GM19467 (cell line): ENCODE results near the gene KLHL18.
"Not testable (repeated sequence)": the region's sequence is repeated elsewhere in the genome, so short reads cannot be mapped to it uniquely, and the experiment has no call there.

Experiments
- ATAC-seq: cut with Tn5 transposase; IDR thresholded peaks from one replicate; pipeline ENCODE4 v1.9.1; 2021; ENCODE audit warnings: mild to moderate bottlenecking, moderate library complexity; ENCODE audit not compliant: unreplicated experiment

KLHL18 gene

GRCh38 chr3:47313341-47314055 is 30.8 kb downstream of the KLHL18 start:
- no peak for ATAC-seq

- no peak for ATAC-seq
These were observed 31.5 kb downstream of the KLHL18 start for GRCh38 chr3:47314056-47314764.

DNA sequence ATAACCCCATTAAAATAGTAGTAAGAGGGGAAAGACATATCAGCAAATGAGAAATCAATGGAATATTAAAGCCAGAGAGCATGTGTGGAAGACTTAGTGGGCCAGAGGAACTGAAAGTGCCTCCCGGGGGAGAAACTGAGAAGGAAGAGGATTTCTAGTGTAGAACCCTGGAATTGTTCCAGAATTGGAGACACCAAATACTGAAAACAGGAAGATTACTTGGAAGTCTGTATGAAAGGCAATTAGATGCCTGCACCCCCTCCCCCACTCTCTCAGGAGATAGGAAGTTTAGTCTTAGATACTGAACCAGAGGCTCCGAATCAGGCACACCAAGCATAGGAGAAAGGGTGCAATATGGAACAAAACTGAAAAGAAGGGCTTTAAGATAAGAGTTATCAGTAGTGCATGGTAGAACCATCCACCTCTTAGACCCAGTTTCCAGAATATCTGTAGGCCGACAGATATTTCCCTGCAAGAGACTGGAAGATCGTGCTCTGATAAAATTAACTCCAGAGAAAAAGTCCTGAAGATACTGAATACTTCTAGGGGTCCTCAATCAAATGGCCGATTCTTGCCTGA is 32.4 kb downstream of the KLHL18 start:
- ATAC-seq = no peak

- not testable (repeated sequence) for ATAC-seq
These were observed 33.4 kb downstream of the KLHL18 start for GRCh38 chr3:47316151-47316550.

GRCh38 chr3:47318916-47319315 is 36.2 kb downstream of the KLHL18 start:
- ATAC-seq = no peak

DNA sequence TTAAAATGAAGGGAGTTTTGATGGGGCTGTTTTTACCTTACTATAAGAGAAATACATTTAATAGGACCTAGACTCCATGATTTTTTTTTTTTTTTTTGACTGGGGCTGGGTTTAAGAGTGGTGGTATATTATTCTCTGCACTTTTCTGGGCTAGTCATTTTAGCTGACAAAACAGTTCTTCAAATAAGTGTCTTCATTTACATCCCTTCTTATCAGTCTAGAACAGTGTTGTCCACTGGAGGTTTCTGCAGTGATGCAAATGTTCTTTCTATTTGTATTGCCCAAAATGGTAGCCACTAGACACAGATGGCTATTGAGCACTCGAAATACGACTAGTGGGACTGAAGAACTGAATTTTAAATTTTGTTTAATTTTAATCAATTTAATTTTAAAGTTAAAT is 37.2 kb downstream of the KLHL18 start:
- no peak for ATAC-seq

- ATAC-seq = no peak
These were observed 40.9 kb downstream of the KLHL18 start for GRCh38 chr3:47323431-47324277.

DNA sequence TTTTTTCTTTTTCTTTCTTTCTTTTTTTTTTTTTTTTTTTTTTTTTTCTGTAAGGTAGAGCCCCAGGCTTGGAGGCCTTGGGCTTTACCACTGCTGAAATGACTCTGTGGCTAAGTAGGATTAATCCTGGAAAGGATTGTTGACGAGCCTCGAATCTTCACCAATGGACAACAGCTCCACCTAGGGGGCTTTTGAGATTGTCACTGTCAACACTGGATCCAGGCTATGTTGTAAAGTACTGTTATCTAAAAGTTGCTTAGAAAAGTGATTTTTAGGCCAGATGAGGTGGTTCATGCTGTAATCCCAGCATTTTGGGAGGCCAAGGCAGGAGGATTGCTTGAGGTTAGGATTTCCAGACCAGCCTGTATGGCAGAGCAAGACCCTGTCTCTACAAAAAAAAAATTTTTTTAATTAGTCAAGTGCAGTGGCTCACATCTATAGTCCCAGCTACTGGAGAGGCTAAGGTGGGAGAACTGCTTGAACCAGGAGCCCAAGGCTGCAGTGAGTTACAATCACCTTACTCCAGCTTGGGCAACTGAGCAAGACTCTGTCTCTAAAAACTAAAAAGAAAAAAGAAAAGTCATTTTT is 41.6 kb downstream of the KLHL18 start:
- no peak for ATAC-seq

DNA sequence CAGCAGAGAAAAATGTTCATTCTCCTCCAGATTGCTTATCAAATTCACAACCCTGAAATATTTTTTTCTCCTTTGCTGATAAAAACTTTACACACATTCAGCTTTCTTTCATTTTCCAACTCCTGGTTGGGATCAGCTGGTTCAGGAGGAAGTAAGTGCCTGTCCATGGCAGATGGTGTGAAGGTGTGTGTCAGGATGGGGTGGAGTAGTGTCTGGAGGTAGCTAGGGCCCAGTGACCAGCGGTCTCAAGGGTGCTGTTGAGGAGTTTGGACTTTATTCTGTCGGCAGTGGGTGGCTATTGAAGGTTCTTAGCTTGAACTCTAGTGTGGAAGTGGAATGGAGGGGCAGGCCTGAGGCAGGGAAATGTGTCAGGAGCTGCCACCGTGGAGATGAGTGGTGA is 51.2 kb downstream of the KLHL18 start:
- ATAC-seq = no peak

- no peak for ATAC-seq
These were observed 54.9 kb downstream of the KLHL18 start for GRCh38 chr3:47337656-47338055.

DNA sequence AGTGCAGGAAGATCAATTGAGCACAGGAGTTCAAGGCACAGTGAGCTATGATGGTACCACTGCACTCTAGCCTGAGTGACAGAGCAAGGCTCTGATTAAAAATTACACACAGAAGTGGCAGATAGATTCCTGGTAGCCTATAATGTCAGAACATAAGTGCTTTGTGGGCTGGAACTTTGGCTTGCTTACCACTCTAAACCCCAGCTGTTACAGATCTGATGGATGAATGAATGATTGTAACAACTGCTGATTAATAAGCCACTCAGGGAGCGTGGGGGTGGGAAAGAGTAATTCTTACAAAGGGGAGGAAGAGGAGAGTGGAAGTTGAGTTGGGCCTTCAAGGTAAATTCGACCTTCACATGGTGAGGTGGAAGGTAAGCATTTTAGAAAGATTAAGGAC is 57.2 kb downstream of the KLHL18 start:
- ATAC-seq = no peak

GRCh38 chr3:47340866-47341265 is 58.1 kb downstream of the KLHL18 start:
- no peak for ATAC-seq

GRCh38 chr3:47342151-47342550 is 59.4 kb downstream of the KLHL18 start:
- no peak for ATAC-seq

DNA sequence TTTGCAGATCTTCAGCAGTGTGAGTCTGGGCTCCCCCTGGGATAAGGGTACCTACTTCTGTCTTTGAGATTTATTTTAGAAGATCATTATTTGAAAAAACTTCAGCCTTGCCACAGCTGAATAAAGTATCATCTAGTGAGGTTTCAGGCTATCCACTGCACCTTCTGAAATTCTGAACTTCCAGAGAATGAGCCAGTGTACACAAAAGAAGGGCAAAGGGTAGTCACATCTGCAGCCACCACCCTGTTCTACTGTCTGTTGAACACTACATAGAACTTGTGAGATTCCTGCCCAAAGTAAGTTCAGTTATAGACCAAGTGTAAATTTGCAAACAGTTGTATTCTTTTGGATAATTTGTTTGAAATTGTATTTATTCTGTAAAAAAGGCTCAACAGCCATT is 60.1 kb downstream of the KLHL18 start:
- no peak for ATAC-seq

DNA sequence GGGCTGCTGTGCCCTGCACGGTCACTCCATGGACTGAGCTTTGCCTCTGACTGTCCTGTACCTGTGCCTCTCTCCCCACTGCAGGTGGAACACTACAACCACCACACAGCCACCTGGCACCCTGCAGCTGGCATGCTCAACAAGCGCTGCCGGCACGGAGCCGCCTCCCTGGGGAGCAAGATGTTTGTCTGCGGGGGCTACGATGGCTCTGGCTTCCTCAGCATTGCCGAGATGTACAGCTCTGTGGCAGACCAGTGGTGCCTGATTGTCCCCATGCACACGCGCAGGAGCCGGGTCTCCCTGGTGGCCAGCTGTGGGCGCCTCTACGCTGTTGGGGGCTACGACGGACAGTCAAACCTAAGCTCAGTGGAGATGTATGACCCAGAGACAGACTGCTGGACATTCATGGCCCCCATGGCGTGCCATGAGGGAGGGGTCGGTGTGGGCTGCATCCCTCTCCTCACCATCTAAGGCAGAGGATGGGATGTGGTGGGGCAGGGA is 60.8 kb downstream of the KLHL18 start:
- no peak for ATAC-seq

DNA sequence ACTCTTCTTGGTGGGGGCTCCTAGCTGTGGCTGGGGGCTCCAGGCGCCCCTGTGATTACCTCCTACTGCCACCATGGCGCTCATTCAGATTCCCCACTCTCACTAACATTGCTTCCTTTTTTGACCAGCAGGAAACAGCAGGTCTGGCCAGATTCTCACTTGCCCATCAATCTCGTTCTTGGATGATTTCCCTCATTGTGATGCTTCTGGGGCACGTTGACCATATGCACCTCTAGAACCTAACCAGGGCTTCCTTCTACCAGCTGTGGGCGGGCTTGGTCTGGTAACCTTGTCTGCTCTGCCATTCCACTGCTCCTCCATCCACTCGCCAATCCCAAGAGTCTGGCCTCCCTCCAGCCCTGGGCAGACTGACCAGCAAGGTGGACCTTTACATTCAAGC is 62.2 kb downstream of the KLHL18 start:
- ATAC-seq = no peak

DNA sequence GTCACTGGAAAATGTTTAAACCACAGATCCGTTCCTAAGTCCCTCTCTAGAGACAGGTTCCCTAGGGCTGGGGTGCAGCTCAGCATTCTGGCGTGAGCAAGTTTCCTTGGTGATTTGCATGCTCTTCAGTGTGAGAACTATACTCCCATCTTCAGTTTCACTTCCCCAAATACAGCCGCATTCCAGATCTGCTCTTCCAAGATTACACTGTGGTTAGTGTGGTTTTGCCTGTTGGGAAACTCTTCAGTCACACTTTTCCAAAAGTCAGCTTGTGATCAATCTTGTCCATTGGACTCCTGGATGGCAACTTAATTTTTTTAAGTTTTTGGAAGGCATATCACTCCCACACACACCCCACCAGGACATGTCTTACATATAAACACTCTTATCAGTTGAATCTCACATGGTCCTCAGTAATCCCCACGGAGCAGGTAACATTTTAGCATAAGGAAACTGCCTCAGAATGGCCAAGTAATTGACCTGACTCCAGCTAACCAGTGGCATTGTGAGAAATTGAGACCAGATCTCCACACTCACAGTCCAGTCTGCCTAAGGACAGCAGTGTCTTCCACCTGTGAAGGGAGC is 64.6 kb downstream of the KLHL18 start:
- no peak for ATAC-seq

DNA sequence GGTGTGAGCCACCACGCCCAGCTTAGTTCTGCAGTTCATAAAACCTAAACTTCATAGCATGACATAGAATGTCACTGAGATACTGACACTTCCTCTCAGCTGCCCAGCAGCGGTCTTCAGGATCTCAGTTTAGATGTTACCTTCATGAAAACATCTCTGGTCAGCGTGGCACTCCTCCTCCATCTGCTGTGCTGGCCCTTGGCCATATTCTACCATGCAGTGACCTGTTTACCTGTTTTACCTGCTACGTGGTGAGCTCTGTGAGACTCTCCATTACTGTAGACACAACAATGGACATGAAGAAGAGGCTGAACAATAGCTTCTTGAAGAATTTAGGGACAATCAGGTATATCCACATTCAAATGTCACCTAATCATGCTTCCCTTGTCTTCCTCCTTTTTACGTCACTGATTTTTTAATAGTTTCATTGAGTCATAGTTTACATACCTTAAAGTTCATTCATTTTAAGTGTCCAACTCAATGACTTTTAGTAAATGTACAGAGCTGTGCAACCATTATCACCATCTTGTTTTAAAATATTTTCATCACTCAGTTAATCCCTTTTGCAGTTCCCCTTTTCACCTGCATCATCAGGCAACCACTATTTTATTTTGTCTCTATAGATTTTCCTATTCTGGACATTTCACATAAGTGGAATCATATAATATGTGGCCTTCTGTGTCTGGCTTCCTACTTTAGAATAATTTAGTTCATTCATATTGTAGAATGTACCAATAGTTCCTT is 65.8 kb downstream of the KLHL18 start:
- ATAC-seq = no peak

GRCh38 chr3:47355010-47355409 is 72.3 kb downstream of the KLHL18 start:
- no peak for ATAC-seq

DNA sequence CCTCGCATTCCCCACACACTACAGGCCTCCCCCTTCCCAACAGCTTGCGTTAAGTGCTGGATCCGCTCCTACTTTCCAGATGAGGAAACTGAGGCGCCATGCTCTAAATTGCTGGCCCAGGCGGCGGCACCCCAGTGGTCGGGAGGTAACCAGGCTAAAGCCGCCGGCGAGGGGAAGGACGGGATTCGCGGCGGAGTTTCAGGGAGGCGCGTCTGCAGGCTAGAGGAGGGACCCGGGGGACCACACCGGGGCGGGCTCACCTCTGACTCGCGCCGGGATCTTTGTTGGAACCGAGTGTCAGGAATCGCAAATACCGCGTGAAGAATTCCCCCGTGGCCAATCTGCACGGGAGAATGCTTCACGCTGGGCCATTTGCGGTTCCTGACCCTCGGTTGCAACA is 73.5 kb downstream of the KLHL18 start:
- no peak for ATAC-seq
